SK-N-MC (cell line): Measurements from ENCODE around the gene PRKCZ.

ENCODE experiments used
- EZH2 ChIP-seq: fragments of 200-600 bp; sonication (generic); IDR thresholded peaks from one replicate; pipeline ENCODE4 v1.6.1; 2017; ENCODE audit warnings: antibody characterized with exemption
- FOXP2 ChIP-seq: optimal IDR thresholded peaks from 2 replicates; pipeline ENCODE3; 2011; ENCODE audit warnings: mild to moderate bottlenecking, moderate library complexity; ENCODE audit not compliant: insufficient read depth; ENCODE audit errors: extremely low read length, control extremely low read depth
- POLR2AphosphoS5 ChIP-seq: IDR thresholded peaks from 2 replicates; pipeline ENCODE4 v1.6.1; 2012; ENCODE audit warnings: mild to moderate bottlenecking, low read depth, low read length, borderline replicate concordance

DNA sequence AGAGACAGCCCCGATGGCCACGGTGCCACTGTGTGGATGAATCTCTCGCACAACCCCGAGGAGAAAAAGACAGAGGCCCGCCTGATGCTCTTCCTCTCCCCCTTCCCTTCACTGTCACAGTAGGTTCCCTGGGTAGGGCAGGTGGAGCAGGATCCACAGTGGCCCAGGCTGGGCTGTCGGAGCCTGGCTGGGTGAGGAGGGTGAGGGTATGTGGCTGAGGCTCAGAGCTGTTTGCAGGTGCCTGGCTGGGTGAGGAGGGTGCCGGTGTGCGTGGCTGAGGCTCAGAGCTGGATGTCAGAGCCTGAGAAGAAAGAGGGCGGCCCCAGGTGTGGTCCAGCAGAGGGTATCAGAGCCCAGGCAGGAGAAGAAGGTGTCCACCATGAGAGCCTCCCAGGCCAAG lies 49.4 kb upstream of the PRKCZ start:
- TF ChIP-seq POLR2AphosphoS5 (no peak), EZH2 (no peak), FOXP2 (no peak)
